Measurements from ENCODE around the gene RNGTT.

GRCh38 chr6:89010825-89011224, 47.4 kb upstream of the RNGTT start:
- TF ChIP-seq POLR2AphosphoS5 (IDR thresholded peaks at IDR 0.05; ENCODE audit: borderline replicate concordance, low read depth, low read length) (no peak), EZH2 (IDR thresholded peaks at IDR 0.05) (no peak)
